Gastroesophageal sphincter (tissue), 3 donors: ENCODE data around the gene KLHL29.

Experiments
- POLR2A ChIP-seq, 2 donors: fragments of 450-650 bp; IDR thresholded peaks; one replicate each; pipeline ENCODE4 v1.6.1; 2017; ENCODE audit warnings: antibody characterized with exemption in 2 of 2, mild to moderate bottlenecking in 2 of 2, moderate library complexity in 1 of 2
- TF ChIP-seq, protein P1 (sequence below), 4 experiments: fragments of 200-600 bp in 2 of 4; fragments of 450-650 bp in 2 of 4; sonication (generic) in 1 of 4; IDR thresholded peaks; one replicate each; pipeline ENCODE4 v1.5.1; 2017 to 2019; ENCODE audit warnings: antibody characterized with exemption in 4 of 4, mild to moderate bottlenecking in 2 of 4, moderate library complexity in 2 of 4

- TF ChIP-seq, protein P1, sequence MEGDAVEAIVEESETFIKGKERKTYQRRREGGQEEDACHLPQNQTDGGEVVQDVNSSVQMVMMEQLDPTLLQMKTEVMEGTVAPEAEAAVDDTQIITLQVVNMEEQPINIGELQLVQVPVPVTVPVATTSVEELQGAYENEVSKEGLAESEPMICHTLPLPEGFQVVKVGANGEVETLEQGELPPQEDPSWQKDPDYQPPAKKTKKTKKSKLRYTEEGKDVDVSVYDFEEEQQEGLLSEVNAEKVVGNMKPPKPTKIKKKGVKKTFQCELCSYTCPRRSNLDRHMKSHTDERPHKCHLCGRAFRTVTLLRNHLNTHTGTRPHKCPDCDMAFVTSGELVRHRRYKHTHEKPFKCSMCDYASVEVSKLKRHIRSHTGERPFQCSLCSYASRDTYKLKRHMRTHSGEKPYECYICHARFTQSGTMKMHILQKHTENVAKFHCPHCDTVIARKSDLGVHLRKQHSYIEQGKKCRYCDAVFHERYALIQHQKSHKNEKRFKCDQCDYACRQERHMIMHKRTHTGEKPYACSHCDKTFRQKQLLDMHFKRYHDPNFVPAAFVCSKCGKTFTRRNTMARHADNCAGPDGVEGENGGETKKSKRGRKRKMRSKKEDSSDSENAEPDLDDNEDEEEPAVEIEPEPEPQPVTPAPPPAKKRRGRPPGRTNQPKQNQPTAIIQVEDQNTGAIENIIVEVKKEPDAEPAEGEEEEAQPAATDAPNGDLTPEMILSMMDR (IDR thresholded peaks at IDR 0.05) = no peak
- TF ChIP-seq POLR2A (IDR thresholded peaks at IDR 0.05) = no peak
These were observed 3.9 kb upstream of the KLHL29 start for GRCh38 chr2:23381084-23381483.
